ACC112 (cell line): ENCODE data around the gene TNKS1BP1.
A peak's percentile ranks its signal among the peaks of the same experiment; 100 is the strongest.

Source experiments
- H2AFZ ChIP-seq: fragments of 200-600 bp; sonication (generic); one replicate; pipeline ENCODE4 v1.6.0; 2017; ENCODE audit warnings: antibody characterized with exemption, low read length; ENCODE audit not compliant: unreplicated experiment
- H3K27ac ChIP-seq: fragments of 200-600 bp; sonication (generic); 2 replicates; pipeline ENCODE4 v1.5.1; 2014; ENCODE audit warnings: low read depth, mild to moderate bottlenecking, antibody characterized with exemption, low read length, moderate library complexity
- H3K27me3 ChIP-seq: fragments of 200-600 bp; sonication (generic); 2 replicates; pipeline ENCODE4 v1.6.1; 2014; ENCODE audit warnings: mild to moderate bottlenecking, antibody characterized with exemption, low read length, moderate library complexity, mixed read lengths; ENCODE audit not compliant: insufficient read depth
- H3K36me3 ChIP-seq: fragments of 200-600 bp; sonication (generic); 2 replicates; pipeline ENCODE4 v1.6.1; 2016; ENCODE audit warnings: mild to moderate bottlenecking, antibody characterized with exemption, low read length, moderate library complexity, mixed read lengths; ENCODE audit not compliant: insufficient read depth
- H3K4me1 ChIP-seq: fragments of 200-600 bp; sonication (generic); one replicate; pipeline ENCODE4 v1.6.1; 2016; ENCODE audit warnings: low read length, mixed read lengths; ENCODE audit not compliant: insufficient read depth, unreplicated experiment, control insufficient read depth
- H3K4me3 ChIP-seq: fragments of 200-600 bp; sonication (generic); 2 replicates; pipeline ENCODE4 v1.5.1; 2014; ENCODE audit warnings: mild to moderate bottlenecking, low read depth, low read length
- H3K79me2 ChIP-seq: fragments of 200-600 bp; sonication (generic); one replicate; pipeline ENCODE4 v1.6.0; 2016; ENCODE audit warnings: low read length; ENCODE audit not compliant: control insufficient read depth, unreplicated experiment, insufficient read depth

TNKS1BP1 gene

GRCh38 chr11:57331720-57332119, 7.0 kb upstream of the TNKS1BP1 start:
- Histone ChIP-seq H3K27me3 (no peaks in the 10 kb centered on the region), H3K4me1 (peaks cover 17% of the 10 kb centered on the region), H3K4me3 (no peak overlapping the region), H3K27ac (no peak overlapping the region), H2AFZ (no peak overlapping the region), H3K79me2 (peaks cover 32% of the 10 kb centered on the region), H3K36me3 (peaks cover 25% of the 10 kb centered on the region; the same call in 1 of the 2 replicates)

GRCh38 chr11:57330029-57330428, 5.3 kb upstream of the TNKS1BP1 start:
- Histone ChIP-seq H3K4me3 (no peak overlapping the region), H2AFZ (no peak overlapping the region), H3K27ac (no peak overlapping the region), H3K27me3 (no peaks in the 10 kb centered on the region), H3K4me1 (peaks cover 25% of the 10 kb centered on the region), H3K36me3 (peaks cover 33% of the 10 kb centered on the region; the same call in 1 of the 2 replicates), H3K79me2 (peaks cover 26% of the 10 kb centered on the region)

- Histone ChIP-seq H2AFZ (no peak overlapping the region), H3K4me3 (no peak overlapping the region), H3K27me3 (no peaks in the 10 kb centered on the region), H3K36me3 (peaks cover 24% of the 10 kb centered on the region; the same call in 1 of the 2 replicates), H3K79me2 (peaks cover 17% of the 10 kb centered on the region), H3K4me1 (peaks cover 23% of the 10 kb centered on the region), H3K27ac (no peak overlapping the region)
Measured at GRCh38 chr11:57327721-57328120, 3.0 kb upstream of the TNKS1BP1 start.

GRCh38 chr11:57325735-57326048, 940 bp upstream of the TNKS1BP1 start:
- Histone ChIP-seq H3K4me1 (peaks cover 36% of the 10 kb centered on the region), H2AFZ (peak overlapping the region; percentile 68), H3K27ac (peak overlapping the region; percentile 91), H3K36me3 (peaks cover 21% of the 10 kb centered on the region; the same call in 1 of the 2 replicates), H3K27me3 (no peaks in the 10 kb centered on the region), H3K79me2 (peaks cover 26% of the 10 kb centered on the region), H3K4me3 (peak overlapping the region; percentile 95)

GRCh38 chr11:57324154-57324885, 432 bp downstream of the TNKS1BP1 start:
- H3K36me3 ChIP-seq, result peaks cover 17% of the 10 kb centered on the region; the same call in 1 of the 2 replicates
- no peak overlapping the region for H2AFZ ChIP-seq
- peaks cover 35% of the 10 kb centered on the region for H3K79me2 ChIP-seq
- H3K4me1 ChIP-seq, result peaks cover 37% of the 10 kb centered on the region
- peak overlapping the region; percentile 91 for H3K27ac ChIP-seq
- no peaks in the 10 kb centered on the region for H3K27me3 ChIP-seq
- peak overlapping the region; percentile 95 for H3K4me3 ChIP-seq

GRCh38 chr11:57323855-57324153, 948 bp downstream of the TNKS1BP1 start:
- Histone ChIP-seq H3K27me3 (no peaks in the 10 kb centered on the region), H2AFZ (no peak overlapping the region), H3K36me3 (peaks cover 16% of the 10 kb centered on the region; the same call in 1 of the 2 replicates), H3K27ac (peak overlapping the region; percentile 91), H3K4me1 (peaks cover 37% of the 10 kb centered on the region), H3K79me2 (peaks cover 38% of the 10 kb centered on the region), H3K4me3 (peak overlapping the region; percentile 95)

GRCh38 chr11:57323167-57323854, 1.4 kb downstream of the TNKS1BP1 start:
- H3K4me1 ChIP-seq, result peaks cover 40% of the 10 kb centered on the region
- no peaks in the 10 kb centered on the region for H3K27me3 ChIP-seq
- H3K79me2 ChIP-seq, result peaks cover 43% of the 10 kb centered on the region
- H2AFZ ChIP-seq, result no peak overlapping the region
- peak overlapping the region; percentile 95 for H3K4me3 ChIP-seq
- peak overlapping the region; percentile 91 for H3K27ac ChIP-seq
- H3K36me3 ChIP-seq, result peaks cover 14% of the 10 kb centered on the region; the same call in 1 of the 2 replicates

GRCh38 chr11:57322256-57323166, 2.2 kb downstream of the TNKS1BP1 start:
- H2AFZ ChIP-seq, result peak overlapping the region; percentile 35
- H3K4me1 ChIP-seq, result peaks cover 46% of the 10 kb centered on the region
- peak overlapping the region; percentile 91 for H3K27ac ChIP-seq
- peaks cover 16% of the 10 kb centered on the region; the same call in 1 of the 2 replicates for H3K36me3 ChIP-seq
- H3K27me3 ChIP-seq, result no peaks in the 10 kb centered on the region
- H3K79me2 ChIP-seq, result peaks cover 48% of the 10 kb centered on the region
- peak overlapping the region; percentile 95 for H3K4me3 ChIP-seq

- peaks cover 44% of the 10 kb centered on the region for H3K4me1 ChIP-seq
- peaks cover 18% of the 10 kb centered on the region; the same call in 1 of the 2 replicates for H3K36me3 ChIP-seq
- peaks cover 52% of the 10 kb centered on the region for H3K79me2 ChIP-seq
- peak overlapping the region; percentile 91 for H3K27ac ChIP-seq
- H2AFZ ChIP-seq, result peak overlapping the region; percentile 35
- H3K4me3 ChIP-seq, result peak overlapping the region; percentile 95
- no peaks in the 10 kb centered on the region for H3K27me3 ChIP-seq
Measured at GRCh38 chr11:57321388-57322255, 3.1 kb downstream of the TNKS1BP1 start.
